DMS153 (cell line): ENCODE results near the gene MYO1H.
"Not testable (repeated sequence)": the region's sequence is repeated elsewhere in the genome, so short reads cannot be mapped to it uniquely, and the experiment has no call there.

Source experiments
- DNase-seq: peaks from one replicate; lab custom pipeline; 2025; lab: John Stamatoyannopoulos, UW

MYO1H gene

GRCh38 chr12:109473526-109474270, 126.0 kb downstream of the MYO1H start:
- not testable (repeated sequence) for DNase-seq

DNA sequence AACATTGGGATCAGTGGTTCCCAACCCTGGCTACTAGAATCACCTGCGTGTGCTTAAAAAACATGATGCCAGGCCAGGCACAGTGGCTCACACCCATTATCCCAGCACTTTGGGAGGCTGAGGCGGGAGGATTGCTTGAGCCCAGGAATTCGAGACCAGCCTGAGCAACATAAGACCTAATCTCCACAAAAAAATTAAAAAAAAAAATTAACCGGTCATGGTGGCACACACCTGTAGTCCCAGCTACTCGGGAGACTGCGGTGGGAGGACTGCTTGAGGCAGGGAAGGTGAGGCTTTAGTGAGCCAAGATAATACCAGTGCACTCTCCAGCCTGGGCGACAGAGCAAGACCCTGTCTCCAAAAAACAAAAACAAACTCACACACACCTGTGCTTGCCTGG, 127.4 kb downstream of the MYO1H start:
- no peak for DNase-seq

DNA sequence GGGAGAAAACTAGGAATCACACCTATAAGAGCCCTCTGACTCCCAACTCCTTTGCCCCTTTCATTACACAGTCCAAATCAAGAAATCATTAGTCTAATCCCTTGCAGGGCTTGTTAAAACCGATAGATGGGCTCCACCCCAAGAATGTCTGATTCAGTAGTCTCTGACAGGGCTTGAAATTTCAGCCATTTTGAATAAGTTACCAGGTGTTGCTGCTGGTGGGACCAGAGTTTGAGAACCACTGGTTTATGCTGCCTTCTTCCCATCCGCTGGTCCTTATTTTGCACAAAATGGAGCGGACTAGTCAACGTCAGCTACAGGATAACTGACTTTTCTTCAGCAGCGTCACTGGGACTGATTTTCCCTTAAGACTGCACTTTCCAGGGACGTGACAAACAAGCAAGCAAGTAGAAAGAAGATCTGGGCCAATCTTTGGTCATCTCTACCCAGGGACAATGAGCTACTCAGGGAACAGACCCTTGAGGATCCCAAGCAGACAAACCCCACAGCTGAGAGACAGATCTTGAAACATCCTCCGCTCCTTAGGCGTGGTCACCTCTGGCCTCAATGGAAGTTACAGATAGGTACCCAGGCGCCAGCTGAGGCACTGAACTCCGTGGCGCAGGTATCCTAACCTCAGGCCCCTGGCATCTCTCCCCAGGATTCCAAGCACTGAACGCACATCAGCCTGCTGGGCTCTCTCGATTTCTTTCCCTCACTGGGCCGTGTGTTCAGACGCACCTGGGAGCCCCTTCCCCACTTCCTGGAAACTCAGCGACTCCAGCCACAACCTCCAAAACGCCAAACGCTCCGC, 128.5 kb downstream of the MYO1H start:
- no peak for DNase-seq

GRCh38 chr12:109476807-109477184, 129.1 kb downstream of the MYO1H start:
- DNase-seq = no peak

- DNase-seq = peak; percentile 49
Measured at GRCh38 chr12:109477185-109477962, 129.7 kb downstream of the MYO1H start, which contains the start of the genes KCTD10 and UBE3B. Gene KCTD10, minus strand, starts transcription at chr12:109477300. Its CDS starts 38 bp downstream, at chr12:109477262. Gene UBE3B, plus strand, starts transcription at chr12:109477634. Its CDS starts 5,918 bp downstream, at chr12:109483552.

- DNase-seq = no peak
Measured at GRCh38 chr12:109477963-109478315, 130.2 kb downstream of the MYO1H start.

DNA sequence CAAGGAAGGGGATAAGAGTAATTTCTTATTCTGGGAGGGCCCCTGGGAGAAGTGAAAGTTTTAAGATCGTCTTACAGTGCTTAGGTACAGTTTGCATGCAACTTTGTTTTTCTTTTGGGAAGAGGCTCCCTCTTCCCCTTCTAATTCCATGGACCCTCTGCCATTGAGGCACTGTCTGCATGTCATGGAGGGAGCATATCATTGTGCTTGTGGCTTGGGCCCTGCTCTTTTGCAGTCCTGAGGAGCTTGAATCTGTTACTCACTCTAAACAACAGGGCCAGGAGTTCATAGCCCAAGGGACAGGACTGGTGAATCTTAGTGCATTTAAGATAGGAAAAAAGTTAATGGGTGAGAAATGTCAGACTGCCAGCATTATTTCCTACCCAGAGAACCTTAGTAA, 132.1 kb downstream of the MYO1H start:
- no peak for DNase-seq

- no peak for DNase-seq
Measured at GRCh38 chr12:109480356-109480755, 132.7 kb downstream of the MYO1H start.

DNA sequence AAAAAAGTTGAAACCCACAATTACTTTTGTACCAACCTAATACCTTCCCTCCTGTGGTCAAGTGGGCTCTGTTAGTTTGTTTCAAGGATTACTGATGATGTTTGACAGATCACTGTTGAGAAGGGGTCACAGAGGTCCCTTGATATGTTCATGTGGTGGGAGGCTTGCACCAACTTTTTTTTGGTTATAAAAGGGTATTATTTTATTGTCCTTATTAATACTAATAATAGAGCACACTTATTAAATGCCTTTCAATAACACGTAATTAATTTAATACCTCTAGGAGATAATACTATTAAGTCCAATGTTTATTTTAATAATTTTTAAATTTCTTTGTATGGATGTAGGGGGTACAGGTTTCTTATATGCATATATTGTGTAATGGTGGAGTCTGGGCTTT, 134.2 kb downstream of the MYO1H start:
- no peak for DNase-seq

DNA sequence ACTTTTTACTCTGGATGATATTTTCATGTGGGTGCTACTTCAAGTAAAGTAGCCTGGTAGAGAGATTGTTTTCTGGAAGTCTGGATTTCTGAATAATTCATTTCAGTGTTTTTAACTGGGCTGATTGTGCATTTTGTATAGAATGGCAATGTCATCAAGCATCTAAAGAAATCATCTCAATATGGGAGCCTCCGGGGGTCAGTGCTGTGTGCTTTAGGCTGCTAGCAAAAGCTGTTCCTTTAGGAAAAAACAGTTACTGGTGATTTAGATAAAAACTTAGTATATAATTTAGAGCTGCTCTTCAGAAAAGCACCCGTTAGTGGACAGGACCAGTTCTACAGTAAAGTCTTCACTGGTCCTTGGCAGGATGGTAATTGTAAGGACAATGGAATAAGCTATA, 134.8 kb downstream of the MYO1H start:
- DNase-seq = no peak

DNA sequence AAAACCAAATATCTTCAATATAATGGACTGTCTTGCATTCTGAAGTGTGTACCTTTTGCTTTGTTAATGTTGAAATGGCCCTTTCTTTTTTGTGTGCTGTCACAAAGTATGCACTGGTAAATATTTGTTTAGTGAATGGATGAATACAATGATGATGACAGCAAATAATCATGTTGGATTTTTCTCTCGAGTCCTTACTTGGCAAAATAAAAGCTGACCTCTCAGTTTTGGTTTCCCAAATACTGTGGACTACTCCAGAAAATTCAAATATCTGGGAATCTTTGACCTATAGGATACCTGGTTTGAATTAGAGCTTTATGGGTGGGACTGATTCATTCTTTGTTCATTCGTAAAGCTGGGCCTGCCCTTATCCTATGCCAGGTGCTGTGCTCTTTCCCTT, 135.2 kb downstream of the MYO1H start:
- no peak for DNase-seq

GRCh38 chr12:109483346-109483745, 135.6 kb downstream of the MYO1H start:
- DNase-seq = no peak

- DNase-seq = no peak
Measured at GRCh38 chr12:109485201-109485600, 137.5 kb downstream of the MYO1H start.

GRCh38 chr12:109487181-109488050, 139.7 kb downstream of the MYO1H start:
- DNase-seq = no peak

DNA sequence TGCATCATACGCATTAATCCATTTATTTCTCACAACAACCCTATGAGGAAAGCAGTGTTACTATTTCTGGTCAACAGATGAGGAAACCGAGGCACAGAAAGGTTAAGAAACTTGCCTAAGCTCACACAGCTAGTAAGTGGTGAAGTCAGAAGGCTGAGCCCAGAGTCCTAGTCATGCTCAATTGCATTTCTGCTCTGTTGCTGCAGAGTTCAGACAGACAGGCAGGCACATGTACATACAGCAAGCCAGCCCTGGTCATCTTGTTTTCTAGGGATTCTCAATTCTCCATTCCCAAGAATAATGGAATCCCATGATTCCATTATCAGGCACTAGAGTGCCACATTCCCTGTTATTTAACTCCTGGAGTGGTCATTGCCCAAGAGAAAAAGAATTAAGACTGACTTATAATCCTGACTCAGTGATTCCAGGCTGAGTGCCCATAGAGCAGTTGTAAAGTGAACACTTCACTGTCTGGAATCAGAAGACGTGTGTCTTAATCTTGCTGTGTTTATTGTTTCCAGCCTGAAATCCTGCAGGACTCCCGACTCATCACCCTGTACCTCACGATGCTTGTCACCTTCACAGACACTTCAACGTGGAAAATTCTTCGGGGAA, 140.5 kb downstream of the MYO1H start:
- no peak for DNase-seq

DNA sequence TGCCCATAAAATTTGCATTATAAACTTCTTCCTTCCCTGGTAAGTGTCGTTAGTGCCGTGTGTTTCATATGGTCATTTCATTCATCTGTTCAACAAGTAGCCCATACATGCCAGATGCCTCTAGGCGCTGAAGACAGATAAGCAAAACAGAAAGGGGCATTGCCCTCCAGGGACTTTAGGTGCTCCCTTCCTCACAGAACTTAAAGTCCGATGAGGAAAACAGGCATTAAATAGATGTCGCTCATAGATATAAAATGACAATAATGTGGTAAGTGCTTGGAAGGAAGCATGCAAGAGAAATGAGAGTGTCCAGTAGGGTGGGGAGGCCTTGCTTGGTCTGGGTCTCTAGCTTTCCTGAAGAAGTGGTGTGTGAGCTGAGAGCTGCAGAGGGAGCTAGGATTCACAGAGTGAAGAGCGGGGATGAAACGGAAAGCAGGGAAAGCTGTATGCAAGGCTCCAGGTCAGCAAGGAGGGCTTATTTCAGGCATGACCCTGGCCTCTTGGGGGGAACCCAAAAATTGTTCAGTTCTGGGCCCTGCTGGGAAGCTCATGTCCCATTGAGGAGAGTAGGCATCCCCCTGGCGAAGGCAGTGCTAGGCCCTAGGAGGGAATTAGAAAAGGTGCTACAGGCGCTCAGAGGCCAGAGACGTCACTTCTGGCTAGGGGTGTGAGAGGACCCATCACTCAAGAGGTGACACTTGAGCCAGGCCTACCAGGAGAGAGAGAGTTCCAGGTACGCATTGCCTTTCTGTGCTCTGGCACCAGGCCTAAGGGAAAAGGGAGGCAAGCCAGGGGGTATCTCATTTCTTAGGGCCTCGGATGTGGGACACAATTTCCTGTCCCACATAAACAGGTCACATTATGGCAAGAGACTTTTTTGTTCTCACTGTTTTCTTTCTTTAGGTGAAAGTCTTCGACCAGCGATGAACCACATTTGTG, 141.6 kb downstream of the MYO1H start:
- no peak for DNase-seq

GRCh38 chr12:109489955-109490565, 142.4 kb downstream of the MYO1H start:
- no peak for DNase-seq

DNA sequence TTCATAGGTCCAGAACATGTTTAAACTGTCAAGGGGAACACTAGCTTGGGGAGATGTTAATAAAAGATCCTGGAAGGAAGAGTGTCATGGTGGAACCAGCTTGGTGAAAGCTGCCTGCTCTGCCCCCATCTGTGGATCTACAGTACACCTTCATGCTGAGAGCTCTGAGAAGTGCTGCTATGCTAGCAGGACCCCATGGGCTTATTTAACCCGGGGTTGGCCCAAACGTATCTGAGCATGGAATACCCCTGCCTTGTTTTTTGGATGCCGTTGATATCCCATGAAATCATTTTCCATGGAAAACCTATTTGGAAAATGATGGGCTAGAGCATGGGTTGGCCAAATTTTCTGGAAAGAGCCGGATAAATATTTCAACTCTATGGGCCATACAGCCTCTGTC, 144.0 kb downstream of the MYO1H start:
- no peak for DNase-seq

DNA sequence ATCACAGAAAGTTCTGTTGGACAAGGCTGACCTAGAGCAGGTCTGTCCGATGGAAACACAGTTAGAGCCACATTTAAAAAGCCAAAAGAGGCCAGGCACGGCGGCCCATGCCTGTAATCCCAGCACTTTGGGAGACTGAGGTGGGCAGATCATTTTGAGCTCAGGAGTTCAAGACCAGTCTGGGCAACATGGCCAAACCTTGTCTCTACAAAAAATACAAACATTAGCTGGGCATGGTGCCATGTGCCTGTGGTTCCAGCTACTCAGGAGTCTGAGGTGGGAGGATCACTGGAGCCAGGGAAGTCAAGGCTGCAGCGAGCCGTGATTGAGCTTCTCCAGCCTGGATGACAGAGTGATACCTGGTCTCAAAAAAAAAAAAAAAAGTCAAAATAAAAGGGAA, 144.7 kb downstream of the MYO1H start:
- no peak for DNase-seq

DNA sequence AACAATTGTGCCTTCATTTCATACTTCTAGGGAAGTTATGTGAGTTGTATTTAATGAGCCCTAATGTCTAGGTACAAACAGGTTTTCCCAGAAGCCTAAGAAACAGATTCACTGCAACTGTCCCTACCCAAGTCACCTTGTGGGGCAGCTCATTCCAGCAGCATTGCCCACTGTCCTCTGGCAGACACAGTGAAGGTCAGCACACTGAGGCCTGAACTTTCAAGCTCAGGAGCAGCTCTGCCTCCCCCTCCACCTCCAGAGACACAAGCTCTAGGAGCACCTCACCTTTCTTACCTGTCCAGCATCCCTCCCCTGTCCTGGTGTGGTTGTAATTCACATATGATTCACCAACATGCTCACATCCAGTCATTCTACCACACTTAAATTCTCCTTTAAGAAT, 145.4 kb downstream of the MYO1H start:
- DNase-seq = no peak
